ENCODE results near the gene TMEM117.

GRCh38 chr12:43973385-43973784, 137.5 kb downstream of the TMEM117 start:
- no peak for TF ChIP-seq CTCF (IDR thresholded peaks at IDR 0.05)
- TF ChIP-seq EZH2 (IDR thresholded peaks at IDR 0.05; ENCODE audit: borderline replicate concordance, insufficient read depth, low read depth, low read length, poor library complexity, severe bottlenecking), result no peak

Measured in B cell (primary cell).